NOMO-1 treated with DMSO at 0.1 percent for 48 hours (cell line): ENCODE results near the gene YPEL1.
"Not testable (repeated sequence)": the region's sequence is repeated elsewhere in the genome, so short reads cannot be mapped to it uniquely, and the experiment has no call there.

Experiments used
- DNase-seq: peaks from one replicate; lab custom pipeline; 2025; ENCODE audit not compliant: unreplicated experiment; lab: John Stamatoyannopoulos, UW

Gene YPEL1

GRCh38 chr22:21754523-21754922, 18.9 kb upstream of the YPEL1 start:
- DNase-seq = peak; percentile 80

GRCh38 chr22:21753374-21754111, 17.9 kb upstream of the YPEL1 start:
- DNase-seq = no peak

- no peak for DNase-seq
Observed at GRCh38 chr22:21752276-21752675, 16.7 kb upstream of the YPEL1 start.

- no peak for DNase-seq
Observed at GRCh38 chr22:21745948-21746347, 10.4 kb upstream of the YPEL1 start.

- not testable (repeated sequence) for DNase-seq
Observed at GRCh38 chr22:21744917-21745316, 9.3 kb upstream of the YPEL1 start.

GRCh38 chr22:21741790-21742189, 6.2 kb upstream of the YPEL1 start:
- no peak for DNase-seq

DNA sequence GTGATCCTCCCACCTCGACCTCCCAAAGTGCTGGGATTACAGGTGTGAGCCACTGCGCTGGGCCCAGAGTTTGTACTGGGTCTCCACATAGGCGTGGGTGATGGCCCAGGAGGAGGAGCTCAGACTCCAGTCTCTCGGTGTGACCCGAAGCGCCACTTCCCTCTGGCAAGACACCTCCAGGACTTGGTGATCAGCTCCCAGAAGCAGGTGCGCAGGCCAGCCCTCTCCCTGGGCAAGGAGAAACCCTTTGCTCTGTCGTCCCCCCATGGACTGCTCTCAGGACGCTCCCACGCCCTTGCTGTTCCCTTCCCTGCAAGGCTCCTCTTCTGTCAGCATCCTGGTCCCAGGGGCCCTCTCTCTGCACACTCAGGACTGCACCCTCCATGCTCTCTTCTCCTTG, 5.5 kb upstream of the YPEL1 start:
- DNase-seq = no peak

DNA sequence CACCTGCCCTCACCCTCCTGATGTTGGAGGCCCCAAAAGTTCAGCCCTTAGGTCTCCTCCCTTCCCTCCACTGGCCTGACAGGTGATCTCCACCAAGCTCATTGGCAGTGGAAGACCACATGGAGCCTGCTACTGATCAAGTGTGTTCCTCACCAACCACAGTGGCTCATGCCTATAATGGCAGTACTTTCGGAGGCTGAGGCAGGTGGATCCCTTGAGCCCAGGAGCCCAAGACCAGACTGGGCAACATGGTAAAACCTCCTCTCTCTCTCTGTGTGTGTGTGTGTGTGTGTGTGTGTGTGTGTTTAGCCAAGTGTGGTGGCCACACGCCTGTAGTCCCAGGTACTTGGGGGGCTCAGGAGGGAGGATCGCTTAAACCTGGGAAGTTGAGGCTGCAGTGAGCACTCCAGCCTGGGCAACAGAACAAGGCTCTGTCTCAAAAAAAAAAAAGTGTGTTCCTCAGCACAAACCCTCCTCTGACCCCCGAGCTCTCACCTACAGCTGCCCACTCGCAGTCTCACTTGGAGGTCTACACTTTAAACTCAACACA, 4.3 kb upstream of the YPEL1 start:
- DNase-seq = no peak

DNA sequence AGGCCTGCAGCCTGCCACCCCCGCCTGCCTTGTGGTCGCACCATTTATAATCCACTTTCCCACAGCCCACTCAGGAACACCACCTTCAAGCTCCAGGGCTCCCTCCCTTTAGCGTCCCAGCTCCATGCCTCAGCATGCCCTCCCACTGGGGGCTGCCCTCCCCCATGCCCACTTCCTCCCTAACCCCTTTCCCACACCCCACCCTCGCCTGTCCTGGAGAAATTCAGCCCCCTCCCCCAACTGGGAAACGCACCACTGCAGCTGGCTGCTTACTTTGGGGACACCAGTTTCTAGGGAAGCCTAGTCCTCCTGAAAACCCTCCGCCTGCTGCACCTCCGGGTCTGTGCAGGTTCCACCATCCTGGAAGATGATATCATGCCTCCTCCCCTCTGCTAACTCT, 3.4 kb upstream of the YPEL1 start:
- DNase-seq = no peak

DNA sequence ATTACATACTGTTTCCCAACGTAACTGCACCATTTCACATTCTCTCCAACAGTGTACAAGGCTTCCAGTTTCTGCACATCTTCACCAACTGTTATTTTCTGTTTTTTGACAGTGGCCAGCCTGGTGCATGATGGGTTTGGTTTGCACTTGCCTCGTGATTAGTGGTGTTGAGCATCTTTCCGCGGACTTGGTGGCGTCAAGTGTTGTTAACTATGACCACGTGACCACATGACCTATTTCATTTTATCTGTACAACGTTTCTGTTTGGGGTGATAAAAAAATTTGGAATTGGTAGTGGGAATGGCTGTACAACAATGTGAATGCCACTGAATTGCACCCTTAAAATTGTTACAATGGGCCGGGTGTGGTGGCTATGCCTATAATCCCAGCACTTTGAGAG, 2.5 kb upstream of the YPEL1 start:
- no peak for DNase-seq

DNA sequence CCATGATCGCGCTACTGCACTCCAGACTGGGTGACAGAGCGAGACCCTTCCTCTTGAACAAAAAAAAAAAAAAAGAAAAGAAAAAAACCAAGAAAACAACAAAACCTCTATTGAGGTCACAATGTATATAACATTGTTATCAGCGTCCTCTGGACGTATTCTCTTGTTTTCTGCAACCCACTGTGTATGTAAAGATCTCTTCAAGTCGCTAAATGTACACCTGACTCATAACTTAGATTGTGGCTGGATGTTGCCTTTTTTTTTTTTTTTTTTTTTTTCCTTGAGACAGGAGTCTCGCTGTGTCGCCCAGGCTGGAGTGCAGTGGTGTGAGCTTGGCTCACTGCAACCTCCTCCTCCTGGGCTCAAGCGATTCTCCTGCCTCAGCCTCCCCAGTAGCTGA, 1.4 kb upstream of the YPEL1 start:
- DNase-seq = no peak

- no peak for DNase-seq
Observed at GRCh38 chr22:21736084-21736642, 569 bp upstream of the YPEL1 start.

DNA sequence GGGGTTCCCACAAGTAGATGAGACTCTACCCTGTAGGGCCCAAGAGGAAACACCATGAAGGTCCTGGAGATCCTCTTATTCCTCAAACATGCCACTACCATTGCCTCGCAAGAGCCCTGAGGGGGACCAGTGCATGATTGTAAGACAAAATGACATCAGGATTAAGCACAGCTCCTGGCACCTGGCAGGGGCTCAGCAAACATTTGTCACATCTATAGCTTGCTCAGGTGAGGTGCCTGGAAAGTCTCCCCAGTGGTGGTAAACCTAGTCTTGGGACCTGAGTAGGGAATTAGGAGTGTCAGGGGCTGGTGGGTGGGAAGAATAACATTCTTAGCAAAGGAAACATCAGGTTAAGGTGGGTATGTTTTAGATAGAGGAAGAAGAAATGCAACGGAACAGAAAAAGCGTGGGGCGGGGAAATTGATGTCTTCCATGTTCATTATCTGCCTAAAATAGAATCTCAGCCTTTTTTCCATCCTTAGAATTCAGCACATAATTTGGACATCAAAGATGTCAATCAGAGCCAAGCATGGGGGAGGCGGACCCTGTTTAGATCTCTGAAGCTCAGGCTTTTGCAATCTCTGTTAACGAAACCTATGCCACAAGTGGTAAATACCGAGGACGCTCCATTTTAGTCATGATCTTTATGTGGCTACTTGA, 924 bp downstream of the YPEL1 start:
- peak; percentile 28 for DNase-seq

GRCh38 chr22:21731503-21731902, 4.1 kb downstream of the YPEL1 start:
- no peak for DNase-seq

- no peak for DNase-seq
Observed at GRCh38 chr22:21730535-21731308, 4.9 kb downstream of the YPEL1 start.

GRCh38 chr22:21729184-21729583, 6.4 kb downstream of the YPEL1 start:
- not testable (repeated sequence) for DNase-seq

DNA sequence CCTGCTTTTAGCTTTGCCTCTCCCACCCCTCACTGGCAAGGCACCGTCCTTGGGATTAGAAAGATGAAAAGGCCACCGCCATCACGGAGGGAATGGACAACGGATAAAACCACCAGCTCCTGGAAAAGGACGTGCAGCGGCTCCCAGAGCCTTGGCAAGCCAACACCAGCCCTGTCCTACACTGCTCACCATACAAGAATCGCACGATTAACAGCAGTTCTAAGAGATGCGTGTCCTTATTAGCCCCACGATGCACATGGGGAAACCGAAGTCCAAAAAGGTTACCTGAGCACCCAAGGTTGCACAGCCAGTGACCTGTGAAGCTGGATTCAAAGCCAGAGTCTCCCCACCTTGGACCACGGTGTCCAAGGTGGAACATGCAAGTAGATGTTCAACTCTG, 7.3 kb downstream of the YPEL1 start:
- DNase-seq = no peak

- DNase-seq = no peak
Observed at GRCh38 chr22:21727768-21728167, 7.8 kb downstream of the YPEL1 start.

DNA sequence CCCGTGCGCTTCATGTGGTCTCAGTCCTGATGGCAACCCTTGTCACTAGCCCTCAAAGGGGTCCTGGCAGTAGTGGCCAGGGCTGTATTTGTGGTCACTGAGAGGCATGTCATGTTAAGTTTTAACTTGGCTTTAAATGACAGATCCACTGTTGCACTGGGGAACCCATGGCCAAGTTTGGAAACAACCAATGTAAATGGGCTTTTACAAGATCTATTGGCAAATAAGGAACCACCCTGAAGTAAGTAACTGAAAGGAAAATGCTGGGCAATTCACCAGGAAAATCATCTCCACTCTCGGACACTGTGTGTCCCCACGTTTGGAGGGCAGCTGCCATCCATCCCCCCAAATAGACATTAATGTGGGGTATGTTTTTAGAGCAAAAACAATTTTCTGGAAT, 8.4 kb downstream of the YPEL1 start:
- no peak for DNase-seq

DNA sequence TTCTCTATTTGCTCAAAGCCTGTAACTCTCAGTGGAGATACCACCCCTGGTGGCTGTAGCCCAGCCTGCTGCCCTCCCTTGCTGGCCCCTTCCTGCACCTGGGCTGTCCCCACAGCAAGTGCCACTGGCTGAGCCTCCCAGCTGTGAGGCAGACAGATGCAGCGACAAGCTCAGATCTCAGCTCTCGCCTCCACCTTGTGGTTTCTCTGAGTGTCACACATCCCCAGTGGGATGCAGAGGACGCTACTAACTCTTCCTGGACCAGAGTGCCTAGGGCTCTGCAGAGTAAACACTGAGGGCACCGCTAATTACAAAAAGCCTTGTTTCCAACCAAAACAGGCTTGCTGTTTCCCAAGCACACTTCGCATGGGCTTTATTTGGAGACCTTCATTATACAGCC, 8.9 kb downstream of the YPEL1 start:
- DNase-seq = no peak

GRCh38 chr22:21725956-21726649, 9.5 kb downstream of the YPEL1 start:
- DNase-seq = no peak
